Muscle of back (tissue), 11 donors: ENCODE results near the gene PTPRR. TPM values are rescaled to one million over a fixed set of nuclear protein-coding genes. Genes with fewer than 3 reads are reported as not detected.
A peak's percentile ranks its signal among the peaks of the same experiment; 100 is the strongest.

Experiments
- DNase-seq, 3 donors: peaks; one replicate each; pipeline versions ENCODE4 v3.0.0 to v3.0.0-alpha.2; 2013
- polyA plus RNA-seq, 10 donors: library from polyadenylated mRNA; unstranded; fragments of 120-200 nt; gene quantifications; one replicate each; pipeline ENCODE4 v1.2.1, GENCODE V29; 2013; ENCODE audit not compliant: insufficient read length in 10 of 10

PTPRR gene
- polyA plus RNA-seq, 10 donors = 0.84 to 3.9 (median 1.9) TPM

GRCh38 chr12:70605976-70606375, 314.6 kb downstream of the PTPRR start:
- DNase-seq = no peak

GRCh38 chr12:70604662-70605061, 315.9 kb downstream of the PTPRR start:
- DNase-seq = no peak

- DNase-seq = no peak
These were observed 317.5 kb downstream of the PTPRR start for GRCh38 chr12:70603044-70603443.

- DNase-seq = peak in 1 of 3 donors; percentile 21
These were observed 321.9 kb downstream of the PTPRR start for GRCh38 chr12:70598467-70599193.

GRCh38 chr12:70592664-70593063, 327.9 kb downstream of the PTPRR start:
- DNase-seq = no peak

GRCh38 chr12:70590549-70591226, 329.9 kb downstream of the PTPRR start:
- DNase-seq = no peak

GRCh38 chr12:70590051-70590450, 330.5 kb downstream of the PTPRR start:
- DNase-seq = peak; percentile 61 to 71 (median 62)

Other genes starting within 250 kb of the PTPRR start
- 1 to 10 TPM in 9 of 10 donors, under 1 TPM in 1; 0.98 to 3.7 (median 2.7) TPM for gene TSPAN8, start 237.3 kb upstream of the PTPRR start, polyA plus RNA-seq